Muscle of arm (tissue), 12 donors: ENCODE results near the gene DAPK2. TPM values are rescaled to one million over a fixed set of nuclear protein-coding genes. Genes with fewer than 3 reads are reported as not detected.

ENCODE experiments used
- DNase-seq: peaks from one replicate; pipeline ENCODE4 v3.0.0-alpha.2; 2013
- polyA plus RNA-seq, 12 donors: library from polyadenylated mRNA; unstranded; fragments of 120-200 nt; gene quantifications; one replicate each; pipeline ENCODE4 v1.2.1, GENCODE V29; 2013; ENCODE audit not compliant: insufficient read length in 12 of 12

DAPK2 gene
- polyA plus RNA-seq, 12 donors = 2.5 to 6.6 (median 3.7) TPM; not detected in 2

DNA sequence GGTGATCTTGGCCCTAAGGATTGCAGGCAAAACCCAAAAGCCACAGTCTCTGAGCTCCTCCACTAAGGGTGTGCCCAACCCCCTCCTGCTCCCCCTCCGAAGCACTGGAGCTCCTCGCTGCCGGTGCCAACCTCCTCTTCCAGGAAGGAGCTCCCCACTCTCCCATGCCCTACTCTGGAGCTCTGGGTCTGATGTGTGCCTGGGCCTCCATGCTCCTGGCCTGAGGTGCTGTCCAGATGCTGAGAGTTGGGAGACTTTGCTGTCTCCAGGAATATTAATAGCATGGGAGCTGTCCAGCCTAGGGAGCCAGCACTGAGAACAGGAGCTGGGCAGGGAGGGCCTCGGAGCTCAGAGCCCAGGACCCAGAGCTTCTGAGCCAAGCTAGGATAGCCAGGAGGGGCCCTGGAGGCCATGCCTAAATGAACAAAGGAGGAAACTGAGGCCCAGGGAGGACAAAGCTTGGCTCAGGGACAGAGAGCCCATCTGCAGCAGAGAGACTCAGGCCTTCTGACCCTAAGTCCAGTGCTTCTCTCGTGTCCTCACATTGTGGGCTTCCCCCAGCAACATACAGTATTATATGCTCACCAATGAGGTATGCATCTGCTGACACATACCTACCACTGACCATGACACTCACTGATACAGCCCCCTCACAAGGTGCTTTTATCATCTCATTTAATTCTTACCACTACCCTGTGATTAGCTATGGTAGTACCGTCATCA lies 175.6 kb downstream of the DAPK2 start:
- DNase-seq = peak; percentile 82

DNA sequence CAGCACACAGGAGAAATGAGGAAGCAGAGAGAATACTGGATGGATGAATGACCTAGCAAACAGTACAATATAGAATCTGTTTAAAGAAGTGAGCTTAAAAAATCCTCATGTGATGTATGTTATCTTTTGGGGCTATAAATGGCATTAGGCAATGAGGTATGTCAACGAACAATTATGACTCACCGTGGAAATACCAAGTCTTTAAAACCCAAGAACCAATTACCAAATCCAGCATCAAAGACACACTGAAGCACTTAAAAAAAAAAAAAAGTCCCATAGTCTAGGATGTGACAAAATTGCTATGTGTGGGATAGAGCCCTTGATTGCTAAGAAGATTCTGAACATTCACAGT lies 176.3 kb downstream of the DAPK2 start:
- DNase-seq = no peak

DNA sequence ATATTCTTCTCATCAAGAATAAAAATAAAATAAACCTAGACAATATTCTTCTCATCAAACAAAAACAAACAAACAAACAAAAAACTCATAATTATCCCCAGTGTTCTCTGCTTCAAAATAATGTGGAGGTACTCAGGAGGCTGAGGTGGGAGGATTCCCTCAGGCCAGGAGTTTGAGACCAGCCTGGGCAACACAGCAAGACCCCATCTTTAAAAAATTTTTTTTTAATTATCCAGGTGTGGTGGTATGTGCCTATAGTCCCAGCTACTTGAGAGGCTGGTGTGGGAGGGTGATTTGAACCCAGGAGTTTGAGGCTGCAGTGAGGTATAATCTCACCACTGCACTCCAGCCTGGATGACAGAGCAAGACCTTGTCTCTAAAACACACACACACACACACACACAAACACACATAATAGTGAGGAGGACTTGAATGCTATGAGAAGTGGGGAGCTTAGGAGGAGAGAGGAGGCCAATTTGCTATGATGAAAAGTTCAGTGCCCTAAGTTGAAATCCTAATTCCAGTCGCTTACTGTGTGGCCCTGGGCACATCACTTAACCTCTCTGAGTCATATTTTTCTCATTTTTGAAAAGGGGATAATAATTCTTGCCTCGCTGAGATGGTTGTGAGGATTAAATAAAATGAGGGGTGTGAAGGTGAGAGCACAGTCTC lies 176.8 kb downstream of the DAPK2 start:
- no peak for DNase-seq

DNA sequence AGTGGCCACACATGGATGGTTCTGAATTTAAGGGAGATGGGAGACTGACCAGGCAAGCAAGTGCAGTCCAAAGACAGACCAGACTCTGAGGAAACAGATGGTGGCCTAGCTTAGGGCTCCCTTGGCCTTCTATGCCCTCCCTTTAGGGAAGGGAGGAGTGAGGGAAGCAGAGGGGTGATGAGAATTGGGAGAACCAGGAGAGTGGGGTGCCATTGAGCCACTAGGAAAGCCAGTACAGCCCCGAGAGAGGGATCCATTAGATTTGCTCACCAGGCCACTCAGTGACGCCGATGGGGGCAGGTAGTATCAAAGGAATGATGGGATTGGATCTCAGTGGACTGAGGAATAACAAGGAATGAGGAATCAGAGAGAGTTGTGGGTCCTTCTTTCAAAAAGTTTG lies 182.1 kb downstream of the DAPK2 start:
- DNase-seq = no peak

DNA sequence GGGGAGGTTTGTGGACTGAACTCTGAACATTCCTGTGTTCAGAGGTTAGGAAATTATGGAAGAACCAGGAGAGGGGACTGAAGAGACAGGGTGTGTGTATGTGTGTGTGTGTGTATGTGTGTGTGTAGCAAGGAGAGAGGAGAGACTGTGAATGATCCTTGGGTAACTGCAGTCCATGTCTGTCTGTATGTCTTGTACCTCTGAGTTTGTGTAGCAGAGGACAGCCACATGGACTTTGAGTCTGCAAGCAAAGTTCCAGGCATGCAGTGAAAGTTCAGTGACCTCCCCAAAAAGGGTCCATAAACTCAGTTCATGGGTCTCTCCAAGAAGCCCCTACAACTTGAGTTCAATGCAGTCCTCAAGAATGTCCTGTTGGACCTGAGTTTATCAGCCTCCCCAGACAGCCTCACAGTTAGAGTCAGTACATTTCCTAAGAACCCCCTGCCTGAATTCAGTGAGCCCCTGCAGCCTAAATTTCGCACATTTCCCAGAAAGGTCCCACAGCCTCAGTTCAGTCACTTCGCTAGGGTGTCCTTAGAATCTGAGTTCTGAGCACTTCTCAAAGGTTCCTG lies 184.3 kb downstream of the DAPK2 start:
- DNase-seq = no peak

DNA sequence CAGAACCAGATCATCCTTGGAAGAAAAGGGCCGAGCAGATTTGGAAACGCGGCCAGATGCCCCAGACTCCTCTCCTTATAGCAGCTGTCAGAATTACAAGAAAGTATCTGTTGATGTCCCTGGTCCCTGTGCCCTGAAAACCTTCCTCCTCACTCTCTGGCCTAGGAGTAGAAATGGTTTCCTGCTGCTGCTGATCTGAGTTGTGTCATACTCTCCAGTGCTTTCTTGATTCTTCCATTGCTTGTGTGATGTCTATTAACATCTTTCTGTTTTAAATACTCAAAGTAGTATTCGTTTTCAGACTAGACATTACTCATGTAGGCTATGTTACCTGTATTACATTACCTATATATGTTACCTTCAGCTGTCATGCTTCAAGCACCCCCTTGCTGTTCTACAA lies 185.7 kb downstream of the DAPK2 start:
- DNase-seq = no peak

DNA sequence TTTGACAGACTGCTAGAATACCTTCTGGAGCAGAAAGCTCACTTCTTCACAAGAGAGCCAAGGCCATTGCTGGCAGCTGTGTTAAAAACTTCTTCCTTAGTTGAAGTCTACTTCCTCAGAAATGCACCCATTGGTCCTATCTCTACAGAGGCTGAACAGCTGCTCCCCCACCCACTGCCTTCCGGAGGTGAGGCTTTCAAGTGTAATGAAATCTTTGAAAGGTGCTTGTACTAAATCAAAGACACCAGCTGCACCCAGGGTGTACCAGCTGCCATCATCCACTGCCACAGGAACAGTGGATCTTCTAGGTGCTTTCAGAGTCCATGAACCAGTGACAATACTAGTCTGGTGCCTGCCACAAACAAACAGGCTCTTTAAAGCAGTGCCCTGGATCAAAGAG lies 186.1 kb downstream of the DAPK2 start:
- no peak for DNase-seq

DNA sequence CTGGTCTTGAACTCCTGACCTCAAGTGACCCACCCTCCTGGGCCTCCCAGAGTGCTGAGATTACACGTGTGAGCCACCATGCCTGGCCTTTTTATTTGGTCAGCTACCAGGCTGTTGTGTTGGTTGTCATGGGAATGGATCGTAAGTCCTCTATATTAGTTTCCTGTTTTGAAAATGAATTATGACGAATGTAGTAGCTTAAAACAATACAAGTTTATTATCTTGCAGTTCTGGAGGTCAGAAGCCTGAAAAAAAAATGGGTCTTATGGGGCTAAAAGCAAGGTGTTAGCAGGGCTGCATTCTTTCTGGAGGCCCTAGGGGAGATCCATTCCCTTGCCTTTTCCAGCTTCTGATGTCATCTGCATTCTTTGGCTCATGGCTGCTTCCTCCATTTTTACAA lies 187.4 kb downstream of the DAPK2 start:
- no peak for DNase-seq

DNA sequence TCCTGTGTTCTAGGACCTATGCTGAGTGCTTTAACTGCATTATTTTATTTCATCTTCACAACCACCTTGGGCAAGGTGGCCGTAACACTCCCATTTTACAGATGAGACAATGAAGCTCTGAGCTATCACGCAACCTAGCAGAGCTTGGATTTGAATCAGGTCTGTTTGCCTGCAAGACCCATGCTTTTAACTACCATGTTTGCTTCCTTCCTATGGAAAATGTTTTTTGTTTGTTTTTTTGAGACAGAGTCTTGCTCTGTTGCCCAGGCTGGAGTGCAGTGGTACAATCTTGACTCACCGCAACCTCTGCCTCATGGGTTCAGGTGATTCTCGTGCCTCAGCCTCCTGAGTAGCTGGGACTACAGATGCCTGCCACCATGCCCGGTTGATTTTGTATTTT lies 187.8 kb downstream of the DAPK2 start:
- no peak for DNase-seq

DNA sequence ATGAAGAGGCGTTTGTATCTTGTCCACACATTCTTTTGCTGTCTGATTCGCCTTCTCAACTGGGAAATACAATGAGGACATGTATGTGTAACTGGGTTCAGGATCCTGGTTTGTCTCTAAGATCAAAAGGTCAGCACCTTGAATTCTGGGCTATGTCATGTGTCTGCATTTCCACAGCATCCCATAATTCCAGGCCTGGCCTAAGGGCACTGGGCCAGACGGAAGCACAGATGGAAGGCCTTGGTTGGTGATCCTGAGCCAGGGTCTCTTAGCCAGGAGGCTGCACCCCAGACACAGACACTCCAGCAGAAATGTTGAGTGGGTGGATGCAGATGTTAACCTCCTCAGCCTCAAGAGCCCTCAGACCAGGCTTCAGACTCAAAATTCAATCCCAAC lies 188.8 kb downstream of the DAPK2 start:
- no peak for DNase-seq

Other genes with a start within 250 kb of the DAPK2 start
- 10 to 100 TPM in 11 of 12 donors, not detected in 1; 29.9 to 60.5 (median 46.4) TPM for gene HERC1, start 212.5 kb downstream of the DAPK2 start, polyA plus RNA-seq
- 10 to 100 TPM in 11 of 12 donors, not detected in 1; 39.1 to 63.3 (median 55.2) TPM for gene CIAO2A, start 47.4 kb upstream of the DAPK2 start, polyA plus RNA-seq
- 10 to 100 TPM in 11 of 12 donors, not detected in 1; 49.6 to 86.3 (median 59.1) TPM for gene SNX1, start 49.5 kb upstream of the DAPK2 start, polyA plus RNA-seq
- gene SNX22, start 105.2 kb upstream of the DAPK2 start, polyA plus RNA-seq = 10 to 100 TPM in 1 of 12 donors, 1 to 10 TPM in 2, under 1 TPM in 8, not detected in 1; 0.45 to 10.3 (median 0.77) TPM
- gene PPIB, start 116.5 kb upstream of the DAPK2 start, polyA plus RNA-seq = 100 to 1,000 TPM in 11 of 12 donors, not detected in 1; 163 to 408 (median 256) TPM